GM21529 (cell line): ENCODE measurements around the gene NIT1.

ENCODE experiments used
- ATAC-seq: cut with Tn5 transposase; IDR thresholded peaks from one replicate; pipeline ENCODE4 v1.9.1; 2021; ENCODE audit not compliant: unreplicated experiment

The NIT1 gene

GRCh38 chr1:161083748-161084596, 33.9 kb upstream of the NIT1 start:
- no peak for ATAC-seq

GRCh38 chr1:161084597-161084988, 33.3 kb upstream of the NIT1 start:
- no peak for ATAC-seq

GRCh38 chr1:161085165-161085564, 32.7 kb upstream of the NIT1 start:
- ATAC-seq, result no peak

DNA sequence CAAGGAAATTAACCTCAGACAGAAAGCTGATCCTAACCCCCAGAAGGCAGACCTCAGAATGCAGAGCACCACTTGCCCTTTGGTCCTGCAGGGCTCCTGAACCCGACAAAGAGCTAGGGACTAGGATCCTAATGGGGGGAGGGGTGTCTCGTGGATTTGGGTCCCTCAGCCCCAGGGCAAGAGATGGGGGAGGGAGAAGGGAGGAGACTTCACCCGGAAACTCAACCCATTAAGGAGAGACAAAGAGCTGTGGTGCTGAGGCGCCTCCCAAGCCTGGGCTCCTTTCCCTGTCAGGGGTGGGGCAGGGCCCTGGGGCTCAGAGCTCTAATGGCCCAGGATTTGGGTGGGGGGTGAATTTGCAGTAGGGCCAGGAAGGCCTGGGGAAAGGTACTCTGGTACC, 31.4 kb upstream of the NIT1 start:
- ATAC-seq, result no peak

DNA sequence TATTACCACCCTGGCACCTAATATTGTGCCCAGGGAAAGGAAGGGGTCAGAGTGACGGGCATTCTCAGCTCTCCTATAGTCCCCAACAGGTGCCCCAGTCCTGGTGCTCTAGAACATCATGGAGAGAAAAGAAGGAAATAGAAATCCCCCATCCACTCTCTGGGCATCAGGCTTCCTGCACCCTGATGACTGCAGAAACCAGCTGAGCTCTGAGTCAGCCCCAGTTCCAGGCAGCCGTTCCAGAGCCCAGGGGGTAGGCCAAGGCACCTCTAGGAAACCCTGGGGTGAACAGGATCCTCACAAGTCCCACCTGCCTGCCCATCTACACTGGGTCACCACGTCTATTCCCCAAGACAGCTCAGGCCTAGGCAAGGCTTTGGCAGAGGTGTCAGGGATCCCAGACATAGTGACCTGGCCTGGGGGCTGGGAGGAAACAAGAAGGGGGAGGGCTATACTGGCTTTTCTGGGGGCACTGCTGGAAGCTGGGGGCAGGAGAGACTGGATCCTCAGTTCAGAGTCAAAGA, 29.3 kb upstream of the NIT1 start:
- no peak for ATAC-seq

GRCh38 chr1:161089251-161089924, 28.5 kb upstream of the NIT1 start, which contains the start of gene NECTIN4:
Gene NECTIN4, minus strand, starts transcription at chr1:161089558. Its CDS starts 262 bp downstream, at chr1:161089296.
- no peak for ATAC-seq

- ATAC-seq, result no peak
These were observed 28.0 kb upstream of the NIT1 start for GRCh38 chr1:161089938-161090337.

DNA sequence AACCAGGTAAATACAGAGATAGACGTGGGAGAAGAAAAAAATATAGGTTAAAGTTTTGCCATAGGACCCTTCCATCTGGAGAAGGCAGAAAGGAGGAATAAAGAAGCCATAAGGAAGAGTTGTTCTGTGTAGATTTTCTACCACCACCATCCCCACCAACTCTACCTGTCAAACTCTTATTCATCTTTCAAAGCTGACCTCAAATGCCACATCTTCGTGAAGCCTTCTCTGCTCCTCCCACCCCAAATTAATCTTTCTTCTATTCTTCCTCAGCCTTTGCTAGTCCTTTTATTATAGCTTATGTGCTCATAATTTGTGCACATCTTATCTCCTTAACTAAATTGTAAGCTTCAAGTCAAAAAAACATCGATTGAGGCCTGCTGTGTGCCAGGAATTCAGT, 27.3 kb upstream of the NIT1 start:
- no peak for ATAC-seq

- no peak for ATAC-seq
These were observed 26.8 kb upstream of the NIT1 start for GRCh38 chr1:161091093-161091492.

DNA sequence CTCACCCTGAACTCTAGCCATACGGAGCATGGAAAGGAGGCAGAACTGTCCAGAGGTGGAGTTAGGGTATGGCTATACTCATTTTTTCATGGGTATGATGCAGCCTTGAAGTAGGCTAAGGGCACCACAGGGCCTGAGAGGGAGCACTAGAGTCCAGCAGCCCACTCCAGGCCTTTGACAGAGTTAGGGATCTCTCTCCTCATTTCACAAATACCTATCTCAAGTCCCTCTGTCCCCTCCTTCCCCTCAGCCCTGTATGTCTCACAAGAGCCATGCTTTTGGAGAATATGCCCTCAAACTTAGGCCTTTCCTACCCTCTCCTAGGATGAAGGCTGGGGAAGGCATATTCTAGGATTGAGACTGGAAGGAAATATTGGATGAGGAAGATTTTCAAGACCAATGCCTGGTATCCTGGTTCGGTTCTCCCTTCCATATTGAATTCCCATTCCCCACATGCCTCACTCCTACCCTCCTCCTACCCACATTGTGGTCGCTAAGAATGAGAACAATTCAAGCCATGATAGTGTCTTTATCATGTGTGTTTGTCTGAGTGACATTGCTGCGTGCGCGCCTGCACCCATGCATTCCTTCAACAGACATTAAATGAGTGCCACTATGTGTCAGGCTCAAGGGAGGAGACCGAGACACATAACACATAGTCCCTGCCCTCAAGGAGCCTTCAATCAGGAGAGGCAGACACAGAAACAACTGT, 26.0 kb upstream of the NIT1 start:
- ATAC-seq, result no peak

GRCh38 chr1:161092621-161093028, 25.3 kb upstream of the NIT1 start:
- no peak for ATAC-seq

DNA sequence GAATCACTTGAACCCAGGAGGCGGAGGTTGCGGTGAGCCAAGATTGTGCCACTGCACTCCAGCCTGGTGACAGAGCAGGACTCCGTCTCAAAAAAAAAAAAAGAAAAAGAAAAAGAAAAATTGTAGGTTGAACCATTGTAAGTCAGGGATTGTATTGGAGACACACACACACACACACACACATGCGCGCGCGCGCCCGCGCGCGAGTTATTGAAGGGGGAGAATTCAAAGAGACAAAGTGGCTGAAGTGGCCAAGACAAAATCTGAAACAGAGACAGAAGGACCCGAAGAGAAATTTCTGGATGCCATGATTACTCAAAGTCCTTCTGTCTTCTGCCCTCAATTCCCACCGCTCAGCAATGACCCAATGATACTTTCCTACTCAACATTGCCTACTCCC, 23.4 kb upstream of the NIT1 start:
- no peak for ATAC-seq

DNA sequence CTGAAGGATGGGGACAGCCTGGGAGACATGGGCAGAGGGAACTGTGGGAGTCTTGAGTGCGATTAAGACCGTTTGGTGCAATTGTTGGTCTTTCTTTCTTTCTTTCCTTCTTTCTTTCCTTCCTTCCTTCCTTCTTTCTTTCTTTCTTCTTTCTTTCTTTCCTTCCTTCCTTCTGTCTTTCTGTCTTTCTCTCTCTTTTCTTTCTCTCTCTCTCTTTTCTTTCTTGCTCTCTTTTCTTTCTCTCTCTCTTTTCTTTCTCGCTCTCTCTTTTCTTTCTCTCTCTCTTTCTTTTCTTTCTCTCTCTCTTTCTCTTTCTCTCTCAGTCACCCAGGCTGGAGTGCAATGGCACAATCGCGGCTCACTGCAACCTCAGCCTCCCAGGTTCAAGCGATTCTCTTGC, 22.7 kb upstream of the NIT1 start:
- no peak for ATAC-seq

GRCh38 chr1:161096015-161096414, 21.9 kb upstream of the NIT1 start:
- peak; percentile 49 for ATAC-seq

DNA sequence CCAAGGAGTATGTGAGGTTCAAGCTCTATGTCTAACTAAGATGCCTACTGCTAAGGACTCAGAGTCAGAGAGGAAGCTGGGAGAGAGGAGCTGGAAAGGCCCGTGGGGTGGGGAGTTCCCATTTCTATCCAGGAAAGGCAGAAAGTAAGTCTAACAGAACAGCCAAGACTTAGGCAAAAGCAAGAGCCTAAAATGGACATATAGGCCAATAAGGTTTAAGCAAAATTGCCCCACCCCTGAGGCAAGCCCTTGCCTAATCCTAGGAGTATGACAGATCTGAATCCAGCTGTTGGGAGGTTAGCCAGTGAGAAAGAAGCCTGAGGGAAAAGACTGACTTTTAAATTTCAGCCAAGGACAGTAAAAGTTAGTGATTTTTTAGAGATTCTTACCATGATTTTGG, 21.4 kb upstream of the NIT1 start:
- ATAC-seq, result peak; percentile 6

- ATAC-seq, result peak; percentile 77
These were observed 19.5 kb upstream of the NIT1 start, which contains the start of gene KLHDC9 for GRCh38 chr1:161098210-161099068. Gene KLHDC9, plus strand, starts transcription at chr1:161098361. Its CDS starts 175 bp downstream, at chr1:161098536.

GRCh38 chr1:161099090-161099802, 18.7 kb upstream of the NIT1 start:
- no peak for ATAC-seq

GRCh38 chr1:161100556-161100955, 17.3 kb upstream of the NIT1 start:
- ATAC-seq, result no peak

DNA sequence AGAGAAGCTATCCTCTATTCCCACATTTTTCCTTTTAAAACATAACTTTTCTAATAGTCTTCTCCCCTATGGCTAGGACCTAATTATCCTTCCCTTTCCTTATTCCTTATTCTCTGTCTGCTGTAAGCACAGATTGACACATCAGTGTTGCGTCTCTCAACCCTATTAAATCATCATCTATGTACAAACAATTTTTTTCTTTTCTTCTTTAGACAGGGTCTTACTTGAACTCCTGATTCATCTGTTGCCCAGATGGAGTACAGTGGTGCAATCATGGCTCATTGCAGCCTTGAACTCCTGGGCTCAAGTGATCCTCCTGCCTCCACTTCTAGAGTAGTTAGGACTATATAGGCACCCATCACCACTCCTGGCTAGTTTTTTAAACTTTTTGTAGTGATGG, 11.5 kb upstream of the NIT1 start:
- ATAC-seq, result no peak

DNA sequence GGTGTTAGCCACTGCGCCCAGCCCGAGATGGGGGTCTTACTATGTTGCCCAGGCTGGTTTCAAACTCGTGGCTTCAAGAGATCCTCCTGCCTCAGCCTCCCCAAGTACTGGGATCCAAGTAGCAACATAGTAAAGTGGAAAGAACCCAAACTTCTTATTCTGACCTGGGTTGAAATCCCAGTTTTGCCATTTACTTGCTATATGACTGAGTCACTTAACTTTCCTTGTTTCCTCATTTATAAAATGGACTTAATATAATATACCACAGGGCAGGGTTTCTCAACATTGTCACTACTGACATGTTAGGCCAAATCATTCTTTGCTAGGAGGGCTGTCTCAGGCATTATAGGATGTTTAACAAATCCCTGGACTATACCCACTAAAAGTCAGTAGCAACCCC, 6.8 kb upstream of the NIT1 start:
- ATAC-seq, result no peak
